A673 (cell line): ENCODE measurements around the gene BUD31. TPM values are rescaled to one million over a fixed set of nuclear protein-coding genes. Genes with fewer than 3 reads are reported as not detected.

Experiments used
- BruUV-seq: library from RNA; stranded (reverse); fragments of 400-500 nt; replicated peaks from 2 replicates; lab custom pipeline; 2021; lab: Mats Ljungman, UMichigan
- CTCF ChIA-PET: fragments of 300-600 bp; sonication (Branson Sonifier 250); formaldehyde crosslinking; loops from one replicate; lab custom pipeline; 2022; ENCODE audit warnings: antibody characterized with exemption; lab: Charles Lee
- POLR2A ChIA-PET: fragments of 300-600 bp; sonication (Branson Sonifier 250); formaldehyde crosslinking; loops from one replicate; lab custom pipeline; 2022; ENCODE audit warnings: antibody characterized with exemption; ENCODE audit not compliant: low non-redundant PET; lab: Charles Lee
- DNase-seq: peaks from one replicate; pipeline ENCODE4 v3.0.0-alpha.2; 2015; ENCODE audit warnings: low spot score
- H3K27ac ChIP-seq: fragments of 200-600 bp; sonication (generic); 2 replicates; pipeline ENCODE4 v1.5.1; 2016; ENCODE audit warnings: mixed run types, low read depth, mild to moderate bottlenecking, mixed read lengths, antibody characterized with exemption, low read length; ENCODE audit not compliant: poor library complexity, severe bottlenecking
- H3K27me3 ChIP-seq: fragments of 200-600 bp; sonication (generic); replicated peaks from 2 replicates; pipeline ENCODE4 v1.6.1; 2017; ENCODE audit warnings: mixed run types, low read depth, mild to moderate bottlenecking, mixed read lengths, antibody characterized with exemption, low read length; ENCODE audit not compliant: insufficient read depth, poor library complexity
- H3K36me3 ChIP-seq: fragments of 200-600 bp; sonication (generic); 2 replicates; pipeline ENCODE4 v1.6.1; 2016; ENCODE audit warnings: mixed run types, mild to moderate bottlenecking, mixed read lengths, antibody characterized with exemption, low read length; ENCODE audit not compliant: insufficient read depth, poor library complexity, severe bottlenecking
- H3K4me1 ChIP-seq: fragments of 200-600 bp; sonication (generic); 2 replicates; pipeline ENCODE4 v1.6.1; 2017; ENCODE audit warnings: mixed run types, mild to moderate bottlenecking, mixed read lengths, antibody characterized with exemption, low read length; ENCODE audit not compliant: insufficient read depth, poor library complexity, severe bottlenecking
- H3K4me3 ChIP-seq: fragments of 200-600 bp; sonication (generic); 2 replicates; pipeline ENCODE4 v1.5.1; 2016; ENCODE audit warnings: low read depth, mixed run types, mild to moderate bottlenecking, mixed read lengths, low read length; ENCODE audit not compliant: poor library complexity, severe bottlenecking
- H3K9me3 ChIP-seq: fragments of 200-600 bp; sonication (generic); 2 replicates; pipeline ENCODE4 v1.6.1; 2016; ENCODE audit warnings: mixed run types, low read depth, mild to moderate bottlenecking, mixed read lengths, antibody characterized with exemption, low read length; ENCODE audit not compliant: poor library complexity, severe bottlenecking
- EZH2 ChIP-seq: fragments of 200-600 bp; sonication (generic); IDR thresholded peaks from 2 replicates; pipeline ENCODE4 v1.6.1; 2017; ENCODE audit warnings: borderline replicate concordance, low read depth, mild to moderate bottlenecking, mixed read lengths, antibody characterized with exemption, low read length; ENCODE audit not compliant: poor library complexity, severe bottlenecking
- intact Hi-C: fragments of 100-400 bp; cut with micrococcal nuclease; formaldehyde crosslinking; loops from one replicate; pipeline ENCODE4 v1.10.0; 2022; ENCODE audit not compliant: unreplicated experiment
- total RNA-seq: library from RNA; stranded (reverse); gene quantifications from 2 replicates; pipeline ENCODE4 v1.2.3, GENCODE V29; 2021
- TF ChIP-seq, protein P1 (sequence below): fragments of 300-800, 200-600 bp; sonication (generic); conservative IDR thresholded peaks from 2 replicates; pipeline ENCODE4 v1.5.1; 2017; ENCODE audit warnings: low read depth, mild to moderate bottlenecking, antibody characterized with exemption, low read length, moderate library complexity, mixed read lengths

Gene BUD31
- total RNA-seq, 1 experiment from 2014 or later, result 194 TPM

DNA sequence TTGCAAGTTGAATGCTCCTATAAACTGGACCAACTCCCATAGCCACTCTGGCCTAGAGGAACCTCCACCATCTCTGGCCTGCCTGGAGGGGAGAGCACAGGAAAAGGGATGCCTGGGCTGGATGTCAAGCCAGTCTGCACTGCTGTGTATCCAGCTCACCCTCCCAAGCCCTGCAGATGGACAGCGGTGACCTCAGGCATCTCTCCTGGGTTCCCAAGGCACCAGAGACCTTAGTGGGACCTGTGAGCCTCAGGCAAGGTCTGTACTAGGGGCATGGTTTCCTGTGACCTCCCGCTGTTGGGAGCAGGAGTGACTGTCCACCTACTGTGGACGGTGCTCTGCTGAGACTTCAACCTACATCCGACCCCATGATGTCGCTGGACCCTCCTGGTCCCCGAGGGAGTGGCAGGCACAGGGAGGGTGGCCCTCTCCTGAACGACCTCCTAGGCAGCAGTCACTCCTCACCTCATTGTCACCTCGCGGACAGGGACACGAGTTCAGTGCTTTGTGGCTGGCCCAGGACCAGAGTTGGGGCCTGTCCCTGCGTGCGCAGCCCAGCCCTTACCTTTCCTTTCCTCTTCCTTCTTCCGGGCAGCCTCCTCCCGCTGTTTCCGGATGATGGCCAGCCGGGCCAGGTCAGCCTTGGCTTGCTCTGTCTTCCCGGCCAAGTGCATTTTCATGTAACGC lies 11.3 kb upstream of the BUD31 start:
- ChIA-PET CTCF (no interaction called here), POLR2A (no interaction called here)
- no peak overlapping the region for H3K27ac ChIP-seq
- H3K4me1 ChIP-seq, result peaks cover 4% of the 10 kb centered on the region
- H3K4me3 ChIP-seq, result no peak overlapping the region
- intact Hi-C loops, result no loop called here
- H3K36me3 ChIP-seq, result peaks cover 58% of the 10 kb centered on the region
- no peak for TF ChIP-seq EZH2
- TF ChIP-seq, protein P1, sequence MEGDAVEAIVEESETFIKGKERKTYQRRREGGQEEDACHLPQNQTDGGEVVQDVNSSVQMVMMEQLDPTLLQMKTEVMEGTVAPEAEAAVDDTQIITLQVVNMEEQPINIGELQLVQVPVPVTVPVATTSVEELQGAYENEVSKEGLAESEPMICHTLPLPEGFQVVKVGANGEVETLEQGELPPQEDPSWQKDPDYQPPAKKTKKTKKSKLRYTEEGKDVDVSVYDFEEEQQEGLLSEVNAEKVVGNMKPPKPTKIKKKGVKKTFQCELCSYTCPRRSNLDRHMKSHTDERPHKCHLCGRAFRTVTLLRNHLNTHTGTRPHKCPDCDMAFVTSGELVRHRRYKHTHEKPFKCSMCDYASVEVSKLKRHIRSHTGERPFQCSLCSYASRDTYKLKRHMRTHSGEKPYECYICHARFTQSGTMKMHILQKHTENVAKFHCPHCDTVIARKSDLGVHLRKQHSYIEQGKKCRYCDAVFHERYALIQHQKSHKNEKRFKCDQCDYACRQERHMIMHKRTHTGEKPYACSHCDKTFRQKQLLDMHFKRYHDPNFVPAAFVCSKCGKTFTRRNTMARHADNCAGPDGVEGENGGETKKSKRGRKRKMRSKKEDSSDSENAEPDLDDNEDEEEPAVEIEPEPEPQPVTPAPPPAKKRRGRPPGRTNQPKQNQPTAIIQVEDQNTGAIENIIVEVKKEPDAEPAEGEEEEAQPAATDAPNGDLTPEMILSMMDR, result no peak
- H3K27me3 ChIP-seq, result no peaks in the 10 kb centered on the region
- H3K9me3 ChIP-seq, result no peaks in the 10 kb centered on the region
- no peak for DNase-seq
- no TSS peak for BruUV-seq

GRCh38 chr7:99398891-99399445 lies 9.8 kb upstream of the BUD31 start:
- no peak for TF ChIP-seq EZH2
- TF ChIP-seq, protein P1, result no peak
- ChIA-PET CTCF (no interaction called here), POLR2A (interaction anchor here (0.6 kb wide), 2 partner anchors 12 to 174 kb away, joined by 3 to 8 read pairs; no protein-coding TSS in a partner anchor)
- Histone ChIP-seq H3K36me3 (peaks cover 71% of the 10 kb centered on the region), H3K27ac (no peak overlapping the region), H3K4me3 (no peak overlapping the region), H3K27me3 (no peaks in the 10 kb centered on the region), H3K9me3 (no peaks in the 10 kb centered on the region), H3K4me1 (no peaks in the 10 kb centered on the region)
- no peak for DNase-seq
- BruUV-seq, result no TSS peak
- intact Hi-C loops, result no loop called here

GRCh38 chr7:99399597-99399996 lies 9.2 kb upstream of the BUD31 start:
- Histone ChIP-seq H3K9me3 (no peaks in the 10 kb centered on the region), H3K27me3 (no peaks in the 10 kb centered on the region), H3K36me3 (peaks cover 72% of the 10 kb centered on the region), H3K4me3 (no peak overlapping the region), H3K27ac (no peak overlapping the region), H3K4me1 (no peaks in the 10 kb centered on the region)
- ChIA-PET POLR2A (no interaction called here), CTCF (no interaction called here)
- DNase-seq, result no peak
- no peak for TF ChIP-seq EZH2
- TF ChIP-seq, protein P1, result no peak
- intact Hi-C loops, result no loop called here
- no TSS peak for BruUV-seq
